RPMI7951 (cell line): ENCODE results near the gene TNFRSF18. TPM values are rescaled to one million over a fixed set of nuclear protein-coding genes. Genes with fewer than 3 reads are reported as not detected.
"Not testable (repeated sequence)": the region's sequence is repeated elsewhere in the genome, so short reads cannot be mapped to it uniquely, and the experiment has no call there.

ENCODE experiments used
- DNase-seq: peaks from one replicate; pipeline ENCODE4 v3.0.0-alpha.2; 2012; ENCODE audit warnings: low read depth
- total RNA-seq: library from RNA; depleted of rRNA; stranded (reverse); fragments of >200 nt; shearing (Covaris generic); gene quantifications from 2 replicates; pipeline ENCODE4 v1.2.3, GENCODE V29; 2014

TNFRSF18 gene
- total RNA-seq, 1 experiment from 2014 or later, result not detected

DNA sequence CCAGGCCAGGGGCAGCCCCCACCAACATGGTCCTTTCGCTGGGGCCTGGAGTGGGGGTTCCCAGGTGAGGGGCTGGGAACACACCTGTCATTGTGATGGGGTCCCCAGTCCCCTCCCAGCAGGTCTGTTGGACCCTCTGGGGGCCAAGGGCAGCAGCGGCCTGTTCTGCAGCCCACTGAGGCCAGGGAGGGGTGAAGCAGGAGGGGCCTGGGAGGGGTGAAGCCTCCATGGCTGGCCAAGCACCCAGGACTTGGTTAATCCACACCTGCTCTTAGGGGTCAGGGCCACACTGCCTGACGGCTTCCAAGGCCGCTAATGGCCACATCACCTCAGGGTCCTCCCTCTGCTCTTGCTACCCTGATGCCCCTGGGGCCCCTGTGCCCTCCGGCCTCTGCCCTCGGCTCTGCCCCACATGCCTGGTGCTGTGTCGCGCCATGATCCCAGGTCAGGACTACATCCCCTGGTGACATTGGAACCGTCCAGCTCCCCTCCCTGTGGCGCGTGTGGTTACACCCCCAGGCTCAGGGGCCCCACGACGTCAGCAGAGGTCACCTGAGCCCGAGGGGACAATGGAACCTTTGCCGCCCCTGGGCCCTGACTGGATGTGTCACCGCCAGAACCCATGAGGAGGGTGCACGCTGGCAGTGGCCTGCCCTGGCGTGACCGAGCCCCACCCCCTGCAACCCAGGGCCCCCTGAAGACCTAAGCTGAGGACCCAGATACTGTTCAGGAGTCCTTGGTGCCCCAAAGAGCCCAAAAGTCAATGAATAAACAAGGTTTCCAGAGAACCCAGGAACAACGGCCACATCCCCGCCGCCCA is 7.0 kb downstream of the TNFRSF18 start:
- no peak for DNase-seq

DNA sequence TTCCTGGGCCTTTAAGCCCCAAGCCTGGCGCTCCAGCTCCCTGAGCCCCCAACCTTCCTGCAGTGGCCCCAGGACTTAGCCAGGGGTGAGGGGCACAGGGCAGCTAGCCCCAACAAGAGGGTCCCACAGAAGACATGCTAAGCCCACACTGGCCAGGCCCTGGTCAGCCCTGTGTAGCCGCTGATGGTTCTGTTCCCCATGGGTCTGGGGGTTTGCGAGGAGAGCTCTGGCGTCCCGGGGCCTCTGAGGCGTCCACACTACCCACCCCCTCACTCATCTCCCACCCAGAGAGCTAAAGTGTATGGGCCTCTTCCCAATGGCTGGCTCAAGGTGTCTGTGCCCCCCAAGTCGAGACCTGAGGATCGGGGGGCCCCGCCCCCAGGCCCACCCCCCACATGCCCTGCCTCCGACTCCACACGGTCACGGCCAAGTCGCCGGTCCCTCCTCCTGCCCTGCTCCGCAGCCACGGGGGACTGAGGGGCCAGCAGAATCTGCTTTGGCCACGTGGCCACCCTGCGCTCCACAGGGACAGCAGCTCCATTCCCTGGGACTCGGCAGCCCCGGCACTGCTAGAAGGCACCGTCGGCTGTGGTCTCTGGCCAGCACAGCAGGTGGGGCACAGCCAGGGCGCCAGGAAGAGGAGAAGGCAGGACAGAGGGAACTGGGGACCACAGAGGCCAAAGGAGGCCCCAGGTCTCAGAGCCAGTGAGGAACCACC is 7.8 kb downstream of the TNFRSF18 start:
- no peak for DNase-seq

DNA sequence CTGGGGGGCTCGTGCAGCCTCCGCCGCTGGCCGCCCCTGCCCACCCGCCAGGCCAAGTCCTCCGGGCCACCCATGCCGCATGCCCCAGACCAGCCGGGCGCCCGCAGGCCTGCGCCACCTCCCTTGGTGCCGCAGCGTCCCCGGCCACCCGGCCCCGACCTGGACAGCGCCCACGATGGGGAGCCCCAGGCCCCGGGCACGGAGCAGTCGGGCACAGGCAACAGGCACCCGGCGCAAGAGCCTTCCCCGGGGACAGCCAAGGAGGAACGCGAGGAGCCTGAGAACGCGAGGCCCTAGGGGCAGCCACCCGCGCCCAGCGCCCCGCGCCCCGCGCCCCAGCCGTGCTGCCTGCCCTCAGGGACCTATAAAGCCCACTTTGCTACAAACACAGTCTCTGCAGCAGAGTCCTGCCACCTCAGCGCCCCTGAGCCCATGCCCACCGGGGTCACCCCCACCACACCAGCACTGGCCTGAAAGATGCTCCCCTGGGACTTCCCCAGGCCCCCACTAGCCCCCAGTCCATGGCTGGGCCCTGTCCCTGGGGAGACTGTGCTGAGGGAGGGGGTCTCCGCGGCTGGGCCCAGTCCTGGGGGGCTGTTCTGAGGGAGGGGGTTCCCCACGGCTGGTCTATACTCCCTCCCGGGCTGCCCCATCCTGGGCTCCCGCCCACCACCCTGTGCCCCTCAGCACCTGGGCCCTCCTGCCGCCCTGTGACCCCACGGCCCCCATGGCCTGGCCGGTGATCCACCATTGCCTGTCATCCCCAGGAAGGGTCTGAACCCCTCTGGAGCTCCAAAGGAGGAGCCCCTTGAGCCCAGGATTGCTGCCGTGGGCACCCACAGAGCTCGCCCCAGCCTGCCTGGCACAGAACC is 8.6 kb downstream of the TNFRSF18 start:
- no peak for DNase-seq

DNA sequence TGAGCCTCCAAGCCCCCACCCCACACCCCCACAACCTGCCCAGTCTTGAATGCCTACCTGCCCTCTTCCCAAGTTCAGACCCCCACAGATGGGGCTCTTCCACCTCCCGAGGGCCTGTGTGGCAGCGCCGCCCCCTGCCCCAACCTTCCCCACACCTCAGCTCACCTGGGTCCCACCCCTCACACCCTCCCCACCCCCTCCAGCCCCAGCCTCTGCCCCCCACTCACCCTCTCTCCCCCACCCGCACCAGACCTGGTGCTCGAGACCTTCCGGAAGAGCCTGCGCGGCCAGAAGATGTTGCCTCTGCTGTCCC is 9.2 kb downstream of the TNFRSF18 start:
- no peak for DNase-seq

DNA sequence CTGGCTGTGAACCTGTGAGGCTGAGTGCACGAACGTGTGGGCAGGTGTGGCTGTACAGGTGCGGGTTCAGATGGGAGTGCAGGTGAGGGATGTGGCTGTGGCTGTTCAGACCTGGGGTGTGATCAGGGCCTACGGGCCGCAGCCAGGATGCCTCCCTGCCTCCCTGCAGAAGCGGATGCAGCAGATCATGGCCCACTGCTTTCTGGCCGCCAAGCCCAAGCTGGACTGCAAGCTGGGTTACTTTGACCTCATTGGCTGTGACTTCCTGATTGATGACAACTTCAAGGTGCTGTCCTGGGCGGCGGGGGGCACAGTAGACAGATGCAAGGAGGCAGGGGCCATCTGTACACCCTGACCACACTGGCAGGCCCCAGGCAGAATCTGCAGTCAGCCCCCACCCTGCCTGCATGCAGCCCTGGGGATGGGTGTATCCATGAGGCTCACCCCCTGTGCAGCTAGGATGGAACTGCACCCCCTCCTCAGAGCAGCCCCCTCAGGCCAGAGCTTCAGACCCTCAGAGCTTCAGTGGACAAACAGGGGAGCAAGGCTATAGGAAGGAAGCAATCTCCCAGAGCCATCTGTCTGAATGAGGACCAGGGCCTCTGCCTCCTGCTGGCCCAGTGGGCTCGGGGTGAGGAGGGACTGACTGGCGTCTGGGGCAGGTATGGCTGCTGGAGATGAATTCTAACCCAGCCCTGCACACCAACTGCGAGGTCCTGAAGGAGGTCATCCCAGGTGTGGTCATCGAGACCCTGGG is 9.8 kb downstream of the TNFRSF18 start:
- DNase-seq, result no peak

DNA sequence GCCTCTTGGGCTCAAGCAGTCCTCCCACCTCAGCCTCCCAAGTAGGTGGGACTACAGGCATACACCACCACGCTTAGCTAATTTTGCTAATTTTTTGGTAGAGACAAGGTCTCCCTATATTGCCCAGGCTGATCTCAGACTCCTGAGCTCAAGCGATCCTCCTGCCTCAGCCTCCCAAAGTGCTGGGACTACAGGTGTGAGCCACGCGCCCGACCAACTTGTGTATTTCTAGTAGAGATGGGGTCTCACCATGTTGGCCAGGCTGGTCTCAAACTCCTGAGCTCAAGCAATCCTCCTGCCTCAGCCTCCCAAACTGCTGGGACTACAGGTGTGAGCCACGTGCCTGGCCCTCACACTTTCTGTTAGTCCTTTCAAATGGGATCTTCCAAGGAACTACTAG is 10.7 kb downstream of the TNFRSF18 start:
- DNase-seq, result not testable (repeated sequence)

DNA sequence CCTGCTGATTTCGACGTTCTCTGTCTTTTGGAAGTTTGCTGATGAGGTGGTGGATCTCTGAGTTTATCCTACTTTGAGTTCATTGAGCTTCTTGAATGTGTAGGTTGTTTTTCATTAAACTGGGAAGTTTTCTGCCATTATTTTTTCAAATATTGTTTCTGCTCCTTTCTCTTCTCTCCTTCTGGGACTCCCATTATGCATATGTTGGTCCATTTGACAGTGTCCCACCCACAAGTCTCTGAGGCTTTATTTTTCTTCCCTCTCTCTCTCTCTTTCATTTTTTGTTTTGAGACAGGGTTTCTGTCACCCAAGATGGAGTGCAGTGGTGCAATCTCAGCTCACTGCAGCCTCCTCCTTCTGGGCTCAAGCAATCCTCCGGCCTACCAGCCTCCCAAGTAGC is 11.7 kb downstream of the TNFRSF18 start:
- DNase-seq, result no peak

DNA sequence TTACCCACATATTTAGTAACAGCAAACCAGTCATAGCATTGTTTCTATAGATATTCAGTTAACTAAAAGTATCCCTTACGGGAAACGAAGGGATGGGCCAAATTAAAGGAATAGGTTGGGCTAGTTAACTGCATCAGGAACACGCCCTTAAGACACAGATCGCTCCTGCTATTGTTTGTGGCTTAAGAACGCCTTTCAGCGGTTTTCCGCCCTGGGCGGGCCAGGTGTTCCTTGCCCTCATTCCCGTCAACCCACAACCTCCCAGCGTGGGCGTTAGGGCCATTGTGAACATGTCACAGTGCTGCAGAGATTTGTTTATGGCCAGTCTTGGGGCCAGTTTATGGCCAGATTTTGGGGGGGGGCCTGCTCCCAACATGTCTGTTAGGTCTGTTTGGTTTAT is 14.7 kb downstream of the TNFRSF18 start:
- DNase-seq, result no peak

DNA sequence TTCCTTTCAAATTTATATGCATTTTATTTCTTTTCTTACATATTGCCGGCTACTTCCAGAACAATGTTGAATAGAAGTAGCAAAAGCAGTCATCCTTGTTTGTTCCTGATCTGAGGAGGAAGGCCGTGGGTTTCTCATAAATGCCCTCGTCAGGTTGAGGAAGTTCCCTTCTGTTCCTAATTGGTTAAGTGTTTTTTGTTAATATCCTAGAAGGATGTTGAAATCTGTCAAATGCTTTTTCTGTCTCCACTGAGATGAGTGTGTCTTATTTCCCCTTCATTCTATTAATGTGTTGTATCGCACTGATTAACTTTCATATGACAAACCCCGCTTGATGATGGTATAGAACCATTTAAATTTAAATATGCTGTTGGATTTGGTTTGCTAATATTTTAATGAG is 17.3 kb downstream of the TNFRSF18 start:
- DNase-seq, result no peak

DNA sequence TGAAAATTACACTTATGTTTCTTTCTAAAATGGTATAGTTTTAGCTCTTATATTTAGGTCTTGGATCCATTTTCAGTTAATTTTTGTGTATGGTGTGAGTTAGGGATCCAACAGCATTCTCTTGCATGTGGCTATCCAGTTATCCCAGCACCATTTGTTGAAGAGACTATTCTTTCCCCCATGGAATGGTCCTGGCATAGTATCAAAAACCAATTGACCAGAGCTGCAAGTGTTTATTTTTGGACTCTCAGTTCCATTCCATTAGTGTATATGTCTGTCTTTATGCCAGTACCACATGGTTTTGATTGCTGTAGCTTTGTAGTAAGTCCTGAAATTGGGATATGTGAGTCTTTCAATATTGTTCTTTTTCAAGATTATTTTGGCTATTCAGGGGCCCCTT is 18.5 kb downstream of the TNFRSF18 start:
- peak; percentile 37 for DNase-seq

DNA sequence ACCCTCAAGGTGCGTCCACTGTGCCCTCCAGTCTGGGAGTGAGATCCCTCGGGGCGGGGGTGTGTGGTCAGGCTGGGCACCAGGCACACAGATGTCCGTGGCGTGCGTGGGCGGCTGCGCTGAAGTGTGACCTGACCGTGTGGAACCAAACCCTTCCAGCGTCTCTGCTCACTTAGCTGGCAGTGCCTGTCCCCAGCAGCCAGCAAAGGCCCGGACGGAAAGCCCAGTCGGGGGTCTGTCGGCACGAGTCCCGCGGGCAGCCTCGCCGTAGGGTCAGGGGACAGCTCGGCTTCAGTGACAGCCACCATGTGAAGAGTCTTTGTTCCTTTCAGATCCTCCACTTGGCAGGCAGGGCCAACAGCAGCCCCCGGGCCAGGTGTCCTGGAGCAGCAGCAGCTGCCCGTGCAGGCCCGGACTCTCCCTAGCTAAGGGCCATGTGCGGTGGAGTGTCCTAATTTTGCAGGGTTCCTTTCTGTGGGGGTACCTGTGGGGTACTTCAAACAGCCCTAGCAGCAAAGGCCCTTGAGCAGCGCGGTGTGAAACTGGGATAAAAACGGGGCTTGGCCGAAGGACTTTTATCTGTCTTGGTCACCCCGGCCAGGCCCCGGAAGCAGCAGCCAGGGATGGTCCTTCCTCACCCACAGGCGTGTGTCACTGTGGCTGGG is 21.2 kb downstream of the TNFRSF18 start:
- no peak for DNase-seq

DNA sequence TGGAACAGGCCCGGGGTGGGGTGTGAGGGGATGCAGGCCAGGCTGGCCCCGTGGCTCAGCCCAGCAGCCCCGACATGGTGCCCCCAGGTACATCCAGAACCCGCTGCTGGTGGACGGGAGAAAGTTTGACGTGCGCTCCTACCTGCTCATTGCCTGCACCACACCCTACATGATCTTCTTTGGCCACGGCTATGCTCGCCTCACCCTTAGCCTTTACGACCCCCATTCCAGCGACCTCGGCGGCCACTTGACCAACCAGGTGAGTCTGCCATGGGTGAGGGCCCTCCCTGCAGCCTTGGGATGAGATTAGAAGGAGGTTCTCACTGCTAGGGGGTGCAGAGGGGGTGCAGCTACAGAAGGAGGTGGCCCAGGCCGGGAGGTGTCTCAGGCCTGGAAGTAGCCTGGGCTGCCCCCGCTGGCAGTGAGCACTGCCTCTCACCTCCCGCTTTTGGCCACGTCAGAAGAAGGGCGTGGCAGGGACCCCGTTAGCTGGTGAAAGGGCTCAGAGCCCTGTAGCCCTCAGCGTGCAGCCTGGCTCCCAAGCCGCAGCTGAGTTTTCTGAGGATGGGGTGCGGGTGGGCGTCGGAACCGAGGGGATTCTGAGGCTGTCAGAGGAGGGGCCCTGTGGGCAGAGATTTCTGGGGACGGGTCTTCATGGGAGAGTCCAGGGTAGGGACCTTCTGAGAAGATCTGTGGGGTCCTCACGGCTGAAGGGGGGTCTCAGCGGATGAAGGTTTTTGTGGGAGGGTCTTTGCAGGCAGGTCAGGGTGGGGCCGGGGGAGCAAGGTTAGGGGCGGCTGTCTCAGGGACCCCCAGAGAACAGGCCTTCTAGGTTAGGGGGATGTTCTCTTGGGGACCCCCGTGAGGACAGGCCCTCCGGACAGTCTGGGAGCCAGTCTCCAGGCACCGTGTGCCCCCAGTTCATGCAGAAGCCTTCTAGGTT is 22.3 kb downstream of the TNFRSF18 start:
- no peak for DNase-seq

DNA sequence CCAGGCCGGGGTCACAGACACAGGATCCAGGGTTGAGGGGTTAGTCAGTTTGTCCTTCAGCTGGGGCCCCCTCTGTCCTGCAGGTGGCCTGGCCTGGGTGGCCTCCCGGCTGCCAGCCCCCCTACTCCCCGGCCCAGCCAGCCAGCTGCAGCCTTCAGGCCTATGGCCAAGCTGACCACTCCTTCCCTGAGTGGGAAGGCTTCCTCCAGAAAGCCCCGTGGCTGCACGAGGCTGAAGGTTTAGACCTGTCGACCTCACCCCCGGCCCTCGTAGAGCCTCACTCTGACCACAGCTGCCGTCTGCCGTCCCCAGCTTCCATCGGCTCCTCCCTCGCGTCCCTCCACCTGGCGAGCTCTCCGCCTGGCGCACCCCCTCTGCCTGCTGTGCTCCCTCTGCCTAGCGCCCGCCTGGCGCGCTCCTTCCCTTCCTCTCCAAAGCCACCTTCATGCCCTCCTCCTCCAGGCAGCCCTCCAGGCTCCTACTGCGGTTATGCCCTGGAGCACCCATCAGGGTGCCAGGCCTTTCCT is 23.1 kb downstream of the TNFRSF18 start:
- DNase-seq, result no peak

DNA sequence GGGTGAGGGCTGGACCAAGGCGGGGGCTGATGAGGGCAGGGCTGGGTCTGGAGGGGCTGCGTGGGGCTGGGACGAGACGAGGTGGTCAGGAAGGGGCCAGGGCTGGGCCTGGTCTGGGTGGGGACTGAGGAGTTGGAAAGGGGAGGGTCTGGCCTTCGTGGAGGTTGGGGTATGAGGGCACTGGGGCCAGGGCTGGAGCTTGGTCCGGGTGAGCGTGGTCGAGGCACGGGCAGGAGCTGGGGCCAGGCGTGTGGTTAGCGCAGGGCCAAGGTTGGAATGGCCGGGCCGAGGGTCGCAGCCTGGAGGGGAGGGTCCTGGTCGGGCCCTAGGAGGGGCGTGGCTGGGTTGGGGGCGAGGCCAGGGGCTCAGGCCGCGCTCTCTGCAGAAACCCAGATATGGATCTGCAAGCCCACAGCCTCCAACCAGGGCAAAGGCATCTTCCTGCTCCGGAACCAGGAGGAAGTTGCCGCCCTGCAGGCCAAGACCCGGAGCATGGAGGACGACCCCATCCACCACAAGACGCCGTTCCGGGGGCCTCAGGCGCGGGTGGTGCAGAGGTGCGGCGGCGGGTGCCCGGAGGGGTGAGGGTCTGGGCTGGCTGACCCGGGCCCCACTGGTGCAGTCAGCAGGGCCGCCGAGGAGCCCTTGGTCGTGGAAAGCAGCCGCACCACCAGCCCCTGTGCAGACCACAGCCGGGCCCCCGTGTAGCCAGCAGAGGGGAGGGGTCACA is 23.7 kb downstream of the TNFRSF18 start:
- no peak for DNase-seq

DNA sequence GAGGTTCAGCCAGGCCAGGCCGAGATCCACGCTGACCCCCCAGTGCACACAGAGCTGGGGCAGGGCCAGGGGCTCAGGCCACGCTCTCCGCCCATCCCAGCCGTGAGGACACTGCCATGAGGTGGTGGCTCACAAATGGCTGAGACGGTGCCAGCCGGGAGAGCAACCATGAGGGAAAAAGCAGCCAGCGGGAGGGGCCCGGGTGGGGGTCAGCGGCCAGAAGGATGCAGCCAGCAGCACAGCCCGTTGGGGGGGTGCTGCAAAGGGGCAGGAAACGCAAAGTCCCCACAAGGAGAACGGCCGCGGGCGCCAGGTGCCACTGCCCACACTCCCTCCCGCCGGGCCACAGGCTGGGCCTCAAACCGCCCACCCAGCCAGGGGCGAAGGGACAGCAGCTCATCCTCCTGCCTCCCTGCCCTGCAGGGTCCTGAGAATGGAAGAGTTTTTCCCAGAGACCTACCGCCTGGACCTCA is 24.4 kb downstream of the TNFRSF18 start:
- no peak for DNase-seq

DNA sequence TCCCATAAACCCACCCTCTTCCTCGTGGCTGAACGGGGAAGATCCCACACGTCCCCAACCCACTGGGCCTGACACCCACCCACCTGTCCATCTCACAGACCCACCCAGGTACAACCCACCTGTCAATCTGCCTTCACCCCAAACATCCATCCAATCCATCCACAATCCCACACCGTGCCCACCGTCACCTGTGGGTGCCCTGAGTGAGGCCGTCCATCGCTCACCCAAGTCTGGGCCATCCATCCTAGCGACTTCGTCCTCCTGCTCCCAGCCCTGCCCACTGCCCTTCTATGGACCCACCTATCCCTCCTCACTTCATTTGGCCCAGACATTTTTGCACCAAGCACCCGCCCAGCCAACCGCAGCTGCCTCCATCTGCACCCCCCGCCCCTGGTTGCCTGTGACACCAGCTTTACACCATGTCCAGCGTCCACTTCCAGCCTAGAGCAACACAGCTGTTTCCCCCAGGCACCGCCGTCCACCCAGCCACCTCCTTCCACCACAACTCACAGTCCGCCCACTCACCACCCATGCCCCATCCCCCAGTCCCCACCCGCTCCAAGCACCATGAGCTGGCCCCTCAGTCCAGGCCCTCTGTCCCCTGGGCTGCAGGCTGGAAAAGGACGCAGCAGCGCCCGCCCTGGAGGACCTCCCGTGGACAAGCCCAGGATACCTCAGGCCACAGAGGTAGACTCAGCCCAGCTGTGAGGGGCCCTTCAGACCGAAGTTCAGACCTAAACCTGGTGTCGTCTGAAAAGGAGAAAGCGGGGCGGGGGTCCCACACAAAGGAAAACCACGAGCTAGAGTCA is 25.1 kb downstream of the TNFRSF18 start:
- DNase-seq, result no peak

DNA sequence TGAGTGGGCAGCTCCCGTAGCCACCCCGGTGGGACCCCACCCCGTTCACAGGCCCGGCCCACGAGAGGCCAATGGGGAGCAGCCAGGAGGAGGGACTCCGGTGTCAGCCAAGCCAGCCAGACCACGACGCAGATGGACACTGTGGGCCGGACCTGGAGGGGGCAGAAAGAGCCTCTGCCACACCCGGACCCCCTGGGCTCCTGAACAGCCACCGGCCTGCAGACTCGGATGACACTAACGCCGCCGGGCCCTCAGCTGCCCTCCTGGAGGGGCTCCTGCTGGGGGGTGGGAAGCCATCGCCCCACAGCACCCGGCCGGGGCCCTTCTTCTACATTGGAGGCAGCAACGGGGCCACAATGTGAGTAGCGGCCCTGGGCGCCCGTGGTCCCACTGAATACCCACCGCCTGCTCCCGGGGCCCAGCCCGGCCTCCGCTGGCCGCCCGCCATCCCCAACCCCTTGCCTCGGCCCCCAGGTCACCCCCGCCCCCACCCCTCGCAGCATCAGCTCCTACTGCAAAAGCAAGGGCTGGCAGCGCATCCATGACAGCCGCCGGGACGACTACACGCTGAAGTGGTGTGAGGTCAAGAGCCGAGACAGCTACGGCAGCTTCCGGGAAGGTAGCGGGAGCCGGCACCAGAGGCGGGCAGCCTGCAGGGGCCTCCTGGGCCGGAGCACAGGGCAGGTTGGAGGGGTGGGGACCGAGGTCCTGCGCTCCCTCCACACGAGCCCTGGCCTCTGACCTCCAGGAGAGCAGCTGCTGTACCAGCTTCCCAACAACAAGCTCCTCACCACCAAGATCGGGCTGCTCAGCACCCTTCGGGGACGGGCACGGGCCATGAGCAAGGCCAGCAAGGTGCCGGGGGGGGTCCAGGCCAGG is 26.2 kb downstream of the TNFRSF18 start:
- no peak for DNase-seq
